Measurements from ENCODE around the gene ALPK3. TPM values are rescaled to one million over a fixed set of nuclear protein-coding genes. Genes with fewer than 3 reads are reported as not detected.

Gene ALPK3
- total RNA-seq, 2 experiments from 2014 or later, result 0.18 to 0.24 TPM

- Mint-ChIP-seq H3K36me3 (ENCODE audit: low read depth) (no peaks in the 10 kb centered on the region), H3K27me3 (ENCODE audit: low read depth) (peaks cover 3% of the 10 kb centered on the region), H3K4me3 (no peak overlapping the region), H3K9me3 (ENCODE audit: insufficient read depth) (no peaks in the 10 kb centered on the region), H3K4me1 (ENCODE audit: low read depth) (no peaks in the 10 kb centered on the region), H3K27ac (no peak overlapping the region)
- ATAC-seq (no peak), DNase-seq (no peak)
- ChIA-PET CTCF (no interaction called here), POLR2A (no interaction called here)
Measured at GRCh38 chr15:84892786-84893307, 75.7 kb downstream of the ALPK3 start.

- Mint-ChIP-seq H3K36me3 (ENCODE audit: low read depth) (no peaks in the 10 kb centered on the region), H3K4me1 (ENCODE audit: low read depth) (no peaks in the 10 kb centered on the region), H3K27me3 (ENCODE audit: low read depth) (peaks cover 3% of the 10 kb centered on the region), H3K9me3 (ENCODE audit: insufficient read depth) (no peaks in the 10 kb centered on the region), H3K27ac (no peak overlapping the region), H3K4me3 (no peak overlapping the region)
- CTCF ChIA-PET, result no interaction called here
- ATAC-seq (no peak), DNase-seq (no peak)
- POLR2A ChIA-PET, result no interaction called here
Measured at GRCh38 chr15:84893607-84894006, 76.5 kb downstream of the ALPK3 start.

GRCh38 chr15:84894736-84895425, 77.7 kb downstream of the ALPK3 start:
- Mint-ChIP-seq H3K4me3 (no peak overlapping the region), H3K9me3 (ENCODE audit: insufficient read depth) (no peaks in the 10 kb centered on the region), H3K27ac (no peak overlapping the region), H3K36me3 (ENCODE audit: low read depth) (no peaks in the 10 kb centered on the region), H3K4me1 (ENCODE audit: low read depth) (no peaks in the 10 kb centered on the region), H3K27me3 (ENCODE audit: low read depth) (peaks cover 9% of the 10 kb centered on the region)
- ChIA-PET CTCF (no interaction called here), POLR2A (no interaction called here)
- no peak for DNase-seq
- ATAC-seq, result no peak

- Mint-ChIP-seq H3K36me3 (ENCODE audit: low read depth) (no peaks in the 10 kb centered on the region), H3K4me3 (no peak overlapping the region), H3K9me3 (ENCODE audit: insufficient read depth) (no peaks in the 10 kb centered on the region), H3K4me1 (ENCODE audit: low read depth) (no peaks in the 10 kb centered on the region), H3K27me3 (ENCODE audit: low read depth) (peaks cover 11% of the 10 kb centered on the region), H3K27ac (no peak overlapping the region)
- ChIA-PET CTCF (no interaction called here), POLR2A (no interaction called here)
- no peak for DNase-seq
- no peak for ATAC-seq
Measured at GRCh38 chr15:84898761-84899160, 81.6 kb downstream of the ALPK3 start.

- no peak overlapping the region for H3K27ac Mint-ChIP-seq
- H3K4me3 Mint-ChIP-seq, result no peak overlapping the region
- ChIA-PET POLR2A (no interaction called here), CTCF (no interaction called here)
- H3K36me3 Mint-ChIP-seq (ENCODE audit: low read depth), result no peaks in the 10 kb centered on the region
- no peaks in the 10 kb centered on the region for H3K9me3 Mint-ChIP-seq (ENCODE audit: insufficient read depth)
- no peak for ATAC-seq
- no peaks in the 10 kb centered on the region for H3K4me1 Mint-ChIP-seq (ENCODE audit: low read depth)
- H3K27me3 Mint-ChIP-seq (ENCODE audit: low read depth), result peaks cover 11% of the 10 kb centered on the region
- DNase-seq, result no peak
Measured at GRCh38 chr15:84899750-84900149, 82.6 kb downstream of the ALPK3 start.

- Mint-ChIP-seq H3K4me1 (ENCODE audit: low read depth) (no peaks in the 10 kb centered on the region), H3K27ac (no peak overlapping the region), H3K27me3 (ENCODE audit: low read depth) (peaks cover 11% of the 10 kb centered on the region), H3K4me3 (no peak overlapping the region), H3K36me3 (ENCODE audit: low read depth) (no peaks in the 10 kb centered on the region), H3K9me3 (ENCODE audit: insufficient read depth) (no peaks in the 10 kb centered on the region)
- DNase-seq, result no peak
- ATAC-seq, result no peak
- ChIA-PET CTCF (no interaction called here), POLR2A (no interaction called here)
Measured at GRCh38 chr15:84901540-84901939, 84.4 kb downstream of the ALPK3 start.

DNA sequence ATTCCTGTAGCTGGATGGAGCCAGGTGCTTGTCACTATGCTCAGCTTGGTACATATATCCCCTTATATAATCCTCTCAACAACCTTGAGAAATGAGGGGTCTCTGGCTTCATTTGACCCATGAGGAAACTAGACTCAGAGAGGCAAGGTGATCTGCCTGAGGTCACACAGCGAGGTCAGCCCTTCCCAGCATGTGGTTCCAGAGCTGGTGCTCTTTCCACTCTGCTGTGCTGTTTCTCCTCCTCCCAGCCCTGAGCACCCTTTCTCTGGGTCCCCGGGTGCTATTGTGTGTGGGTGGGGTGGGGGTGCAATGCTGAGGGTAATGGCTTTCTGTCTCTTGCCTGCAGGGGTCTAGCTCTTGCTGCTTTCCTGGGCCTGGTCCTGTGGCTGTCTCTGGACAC, 86.6 kb downstream of the ALPK3 start:
- no peak for ATAC-seq
- CTCF ChIA-PET, result no interaction called here
- H3K27me3 Mint-ChIP-seq (ENCODE audit: low read depth), result peaks cover 8% of the 10 kb centered on the region
- no peaks in the 10 kb centered on the region for H3K9me3 Mint-ChIP-seq (ENCODE audit: insufficient read depth)
- POLR2A ChIA-PET, result no interaction called here
- DNase-seq, result no peak
- no peaks in the 10 kb centered on the region for H3K4me1 Mint-ChIP-seq (ENCODE audit: low read depth)
- H3K4me3 Mint-ChIP-seq, result no peak overlapping the region
- H3K27ac Mint-ChIP-seq, result no peak overlapping the region
- no peaks in the 10 kb centered on the region for H3K36me3 Mint-ChIP-seq (ENCODE audit: low read depth)

- POLR2A ChIA-PET, result no interaction called here
- CTCF ChIA-PET, result no interaction called here
Measured at GRCh38 chr15:84904419-84904818, 87.3 kb downstream of the ALPK3 start.

GRCh38 chr15:84905016-84905916, 88.1 kb downstream of the ALPK3 start:
- POLR2A ChIA-PET, result no interaction called here
- Mint-ChIP-seq H3K9me3 (ENCODE audit: insufficient read depth) (no peaks in the 10 kb centered on the region), H3K4me1 (ENCODE audit: low read depth) (no peaks in the 10 kb centered on the region), H3K27ac (no peak overlapping the region), H3K4me3 (no peak overlapping the region), H3K27me3 (ENCODE audit: low read depth) (peaks cover 2% of the 10 kb centered on the region), H3K36me3 (ENCODE audit: low read depth) (no peaks in the 10 kb centered on the region)
- DNase-seq (no peak), ATAC-seq (no peak)
- CTCF ChIA-PET, result no interaction called here

More at GRCh38 chr15:84904419-84904818, 87.3 kb downstream of the ALPK3 start:
- no peak overlapping the region for H3K4me3 Mint-ChIP-seq
- no peaks in the 10 kb centered on the region for H3K9me3 Mint-ChIP-seq (ENCODE audit: insufficient read depth)
- no peaks in the 10 kb centered on the region for H3K36me3 Mint-ChIP-seq (ENCODE audit: low read depth)
- DNase-seq, result no peak
- ATAC-seq, result no peak
- H3K27me3 Mint-ChIP-seq (ENCODE audit: low read depth), result peaks cover 5% of the 10 kb centered on the region
- no peaks in the 10 kb centered on the region for H3K4me1 Mint-ChIP-seq (ENCODE audit: low read depth)
- no peak overlapping the region for H3K27ac Mint-ChIP-seq

- Mint-ChIP-seq H3K4me3 (no peak overlapping the region), H3K9me3 (ENCODE audit: insufficient read depth) (no peaks in the 10 kb centered on the region), H3K36me3 (ENCODE audit: low read depth) (no peaks in the 10 kb centered on the region), H3K4me1 (ENCODE audit: low read depth) (peaks cover 8% of the 10 kb centered on the region), H3K27ac (no peak overlapping the region), H3K27me3 (ENCODE audit: low read depth) (no peaks in the 10 kb centered on the region)
- ChIA-PET POLR2A (no interaction called here), CTCF (no interaction called here)
- ATAC-seq, result no peak
- DNase-seq, result no peak
Measured at GRCh38 chr15:84907731-84908130, 90.6 kb downstream of the ALPK3 start.

- DNase-seq, result no peak
- ATAC-seq, result no peak
- ChIA-PET POLR2A (no interaction called here), CTCF (interaction anchor here (0.8 kb wide), 1 partner anchor 97 kb away, joined by 3 read pairs; no protein-coding TSS in a partner anchor)
- Mint-ChIP-seq H3K4me1 (ENCODE audit: low read depth) (peaks cover 9% of the 10 kb centered on the region), H3K27ac (no peak overlapping the region), H3K9me3 (ENCODE audit: insufficient read depth) (no peaks in the 10 kb centered on the region), H3K27me3 (ENCODE audit: low read depth) (no peaks in the 10 kb centered on the region), H3K4me3 (no peak overlapping the region), H3K36me3 (ENCODE audit: low read depth) (no peaks in the 10 kb centered on the region)
Measured at GRCh38 chr15:84908564-84908963, 91.4 kb downstream of the ALPK3 start.

DNA sequence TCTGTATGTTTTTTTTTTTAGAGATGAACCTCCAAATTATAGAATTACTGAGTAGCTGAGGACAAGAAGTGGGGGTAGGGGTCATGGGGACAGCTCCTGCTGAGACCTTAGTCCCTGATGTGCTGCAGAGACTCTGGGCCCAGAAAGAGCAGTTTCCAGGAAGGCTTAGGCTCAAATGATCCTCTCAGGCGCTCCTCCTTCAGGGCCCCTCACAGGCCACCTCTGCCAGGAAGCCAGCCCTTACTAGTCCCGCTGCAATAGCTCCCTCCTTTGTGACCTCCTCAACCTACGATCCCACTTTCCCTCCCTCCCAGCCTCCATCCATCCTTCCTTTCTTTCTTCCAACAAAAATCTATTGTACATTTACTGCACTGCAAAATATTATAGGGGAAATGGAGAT, 91.9 kb downstream of the ALPK3 start:
- CTCF ChIA-PET, result interaction anchor here (0.8 kb wide), 1 partner anchor 96 kb away, joined by 3 read pairs; no protein-coding TSS in a partner anchor
- POLR2A ChIA-PET, result no interaction called here
- no peaks in the 10 kb centered on the region for H3K27me3 Mint-ChIP-seq (ENCODE audit: low read depth)
- H3K9me3 Mint-ChIP-seq (ENCODE audit: insufficient read depth), result no peaks in the 10 kb centered on the region
- H3K27ac Mint-ChIP-seq, result no peak overlapping the region
- H3K36me3 Mint-ChIP-seq (ENCODE audit: low read depth), result no peaks in the 10 kb centered on the region
- ATAC-seq (no peak), DNase-seq (no peak)
- peaks cover 10% of the 10 kb centered on the region for H3K4me1 Mint-ChIP-seq (ENCODE audit: low read depth)
- no peak overlapping the region for H3K4me3 Mint-ChIP-seq
